SK-N-SH treated with all-trans-retinoic acid at 6 μM for 48 hours (cell line): ENCODE measurements around the gene CHST9.

Experiments used
- ATAC-seq: fragments of 200-7000 bp; cut with Tn5 transposase; 3 replicates; pipeline ENCODE4 v1.9.1; 2020; ENCODE audit warnings: mild to moderate bottlenecking, moderate library complexity
- ARNTL ChIP-seq: fragments of 450-650 bp; formaldehyde crosslinking; IDR thresholded peaks from 2 replicates; pipeline ENCODE4 v1.5.0; 2020; ENCODE audit warnings: low read depth, mild to moderate bottlenecking, moderate library complexity, borderline replicate concordance
- BACH2 ChIP-seq: fragments of 250-450 bp; sonication (Bioruptor Pico); IDR thresholded peaks from 2 replicates; pipeline ENCODE4 v1.9.0; 2021; ENCODE audit warnings: mild to moderate bottlenecking, borderline replicate concordance
- CSDC2 ChIP-seq: fragments of 250-450 bp; sonication (Bioruptor Pico); IDR thresholded peaks from 2 replicates; pipeline ENCODE4 v1.5.0; 2020; ENCODE audit warnings: mild to moderate bottlenecking, moderate library complexity
- CSRNP3 ChIP-seq: fragments of 250-450 bp; sonication (Bioruptor Pico); IDR thresholded peaks from 2 replicates; pipeline ENCODE4 v1.5.1; 2021; ENCODE audit warnings: mild to moderate bottlenecking, moderate library complexity
- GLIS3 ChIP-seq: fragments of 250-450 bp; sonication (Bioruptor Pico); IDR thresholded peaks from 2 replicates; pipeline ENCODE4 v1.5.0; 2020; ENCODE audit warnings: mild to moderate bottlenecking, moderate library complexity
- ISL1 ChIP-seq: fragments of 250-450 bp; sonication (Bioruptor Pico); IDR thresholded peaks from 2 replicates; pipeline ENCODE4 v2.1.2; 2022; ENCODE audit warnings: mild to moderate bottlenecking, moderate library complexity
- OSR1 ChIP-seq: fragments of 250-450 bp; sonication (Bioruptor Pico); IDR thresholded peaks from 2 replicates; pipeline ENCODE4 v1.8.0; 2022; ENCODE audit warnings: moderate library complexity, mild to moderate bottlenecking, inconsistent platforms
- PPARA ChIP-seq: fragments of 250-450 bp; sonication (Bioruptor Pico); IDR thresholded peaks from 2 replicates; pipeline ENCODE4 v1.5.0; 2020; ENCODE audit warnings: mild to moderate bottlenecking, borderline replicate concordance
- RARB ChIP-seq: fragments of 250-450 bp; sonication (Bioruptor Pico); IDR thresholded peaks from 2 replicates; pipeline ENCODE4 v1.8.0; 2021; ENCODE audit warnings: mild to moderate bottlenecking, moderate library complexity
- SNAI2 ChIP-seq: fragments of 250-450 bp; sonication (Bioruptor Pico); IDR thresholded peaks from 2 replicates; pipeline ENCODE4 v1.5.0; 2020; ENCODE audit warnings: mild to moderate bottlenecking, moderate library complexity
- TCF4 ChIP-seq: fragments of 250-450 bp; sonication (Bioruptor Pico); IDR thresholded peaks from 2 replicates; pipeline ENCODE4 v1.8.0; 2021; ENCODE audit warnings: mild to moderate bottlenecking, moderate library complexity, borderline replicate concordance
- TOX ChIP-seq: fragments of 250-450 bp; sonication (Bioruptor Pico); IDR thresholded peaks from 2 replicates; pipeline ENCODE4 v1.8.0; 2021; ENCODE audit warnings: mild to moderate bottlenecking, moderate library complexity, borderline replicate concordance
- ZC3H10 ChIP-seq: fragments of 250-450 bp; sonication (Bioruptor Pico); IDR thresholded peaks from 2 replicates; pipeline ENCODE4 v1.5.1; 2021; ENCODE audit warnings: mild to moderate bottlenecking, moderate library complexity
- ZFP3 ChIP-seq: fragments of 250-450 bp; sonication (Bioruptor Pico); IDR thresholded peaks from 2 replicates; pipeline ENCODE4 v1.5.0; 2020; ENCODE audit warnings: mild to moderate bottlenecking, moderate library complexity
- ZFP30 ChIP-seq: fragments of 450-650 bp; formaldehyde crosslinking; IDR thresholded peaks from 2 replicates; pipeline ENCODE4 v1.5.0; 2022; ENCODE audit warnings: mild to moderate bottlenecking, moderate library complexity
- ZNF565 ChIP-seq: fragments of 450-650 bp; formaldehyde crosslinking; conservative IDR thresholded peaks from 2 replicates; pipeline ENCODE4 v1.5.0; 2020; ENCODE audit warnings: low read depth, mild to moderate bottlenecking, moderate library complexity
- ZNF70 ChIP-seq: fragments of 450-650 bp; formaldehyde crosslinking; IDR thresholded peaks from 2 replicates; pipeline ENCODE4 v1.5.0; 2020; ENCODE audit warnings: mild to moderate bottlenecking, moderate library complexity
- ZNF8 ChIP-seq: fragments of 450-650 bp; formaldehyde crosslinking; IDR thresholded peaks from 2 replicates; pipeline ENCODE4 v1.5.0; 2020; ENCODE audit warnings: mild to moderate bottlenecking, moderate library complexity
- TF ChIP-seq, protein P1 (sequence below): fragments of 250-450 bp; sonication (Bioruptor Pico); IDR thresholded peaks from 2 replicates; pipeline ENCODE4 v1.5.0; 2020; ENCODE audit warnings: mild to moderate bottlenecking, moderate library complexity
- TF ChIP-seq, protein P2 (sequence below): fragments of 250-450 bp; sonication (Bioruptor Pico); IDR thresholded peaks from 2 replicates; pipeline ENCODE4 v1.5.1; 2020; ENCODE audit warnings: low read depth, mild to moderate bottlenecking, moderate library complexity
- TF ChIP-seq, protein P3 (sequence below): fragments of 250-450 bp; sonication (Bioruptor Pico); IDR thresholded peaks from 2 replicates; pipeline ENCODE4 v1.8.0; 2020; ENCODE audit warnings: mild to moderate bottlenecking, moderate library complexity, borderline replicate concordance
- TF ChIP-seq, protein P4 (sequence below): fragments of 250-450 bp; sonication (Bioruptor Pico); IDR thresholded peaks from 2 replicates; pipeline ENCODE4 v1.8.0; 2021; ENCODE audit warnings: low read depth, mild to moderate bottlenecking, moderate library complexity, borderline replicate concordance

CHST9 gene

DNA sequence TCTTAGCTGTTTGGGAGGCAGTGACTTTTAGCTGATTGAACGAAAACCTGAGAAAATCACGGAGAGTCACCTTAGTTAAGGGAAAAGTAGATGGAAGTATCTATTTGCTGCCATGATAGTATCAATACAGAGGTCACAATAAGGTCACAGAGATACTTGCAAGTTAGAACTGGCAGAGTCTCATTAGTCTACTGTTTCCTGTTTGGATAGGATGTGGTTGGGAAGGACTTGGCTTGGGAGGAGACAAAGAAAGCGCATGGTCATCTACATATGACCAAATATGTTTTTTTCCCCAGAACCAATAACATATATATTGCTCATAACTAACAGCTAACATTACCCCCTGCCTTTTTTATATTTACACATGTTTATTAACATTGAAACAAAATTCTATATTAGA lies 241.2 kb downstream of the CHST9 start:
- TF ChIP-seq PPARA (CRISPR knock-in tag) (no peak), SNAI2 (CRISPR knock-in tag) (no peak), CSRNP3 (CRISPR knock-in tag) (no peak), TOX (no peak), ZC3H10 (CRISPR knock-in tag) (no peak), TCF4 (no peak), ISL1 (CRISPR knock-in tag) (no peak), GLIS3 (CRISPR knock-in tag) (no peak), ZNF70 (CRISPR knock-in tag) (no peak), ZNF8 (CRISPR knock-in tag) (no peak), CSDC2 (CRISPR knock-in tag) (no peak), ZFP3 (CRISPR knock-in tag) (no peak), BACH2 (CRISPR knock-in tag) (no peak), ZFP30 (CRISPR knock-in tag) (no peak), ARNTL (CRISPR knock-in tag) (no peak), RARB (CRISPR knock-in tag) (no peak)
- TF ChIP-seq, protein P1, sequence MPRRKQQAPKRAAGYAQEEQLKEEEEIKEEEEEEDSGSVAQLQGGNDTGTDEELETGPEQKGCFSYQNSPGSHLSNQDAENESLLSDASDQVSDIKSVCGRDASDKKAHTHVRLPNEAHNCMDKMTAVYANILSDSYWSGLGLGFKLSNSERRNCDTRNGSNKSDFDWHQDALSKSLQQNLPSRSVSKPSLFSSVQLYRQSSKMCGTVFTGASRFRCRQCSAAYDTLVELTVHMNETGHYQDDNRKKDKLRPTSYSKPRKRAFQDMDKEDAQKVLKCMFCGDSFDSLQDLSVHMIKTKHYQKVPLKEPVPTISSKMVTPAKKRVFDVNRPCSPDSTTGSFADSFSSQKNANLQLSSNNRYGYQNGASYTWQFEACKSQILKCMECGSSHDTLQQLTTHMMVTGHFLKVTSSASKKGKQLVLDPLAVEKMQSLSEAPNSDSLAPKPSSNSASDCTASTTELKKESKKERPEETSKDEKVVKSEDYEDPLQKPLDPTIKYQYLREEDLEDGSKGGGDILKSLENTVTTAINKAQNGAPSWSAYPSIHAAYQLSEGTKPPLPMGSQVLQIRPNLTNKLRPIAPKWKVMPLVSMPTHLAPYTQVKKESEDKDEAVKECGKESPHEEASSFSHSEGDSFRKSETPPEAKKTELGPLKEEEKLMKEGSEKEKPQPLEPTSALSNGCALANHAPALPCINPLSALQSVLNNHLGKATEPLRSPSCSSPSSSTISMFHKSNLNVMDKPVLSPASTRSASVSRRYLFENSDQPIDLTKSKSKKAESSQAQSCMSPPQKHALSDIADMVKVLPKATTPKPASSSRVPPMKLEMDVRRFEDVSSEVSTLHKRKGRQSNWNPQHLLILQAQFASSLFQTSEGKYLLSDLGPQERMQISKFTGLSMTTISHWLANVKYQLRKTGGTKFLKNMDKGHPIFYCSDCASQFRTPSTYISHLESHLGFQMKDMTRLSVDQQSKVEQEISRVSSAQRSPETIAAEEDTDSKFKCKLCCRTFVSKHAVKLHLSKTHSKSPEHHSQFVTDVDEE (CRISPR knock-in tag) = no peak
- TF ChIP-seq, protein P2, sequence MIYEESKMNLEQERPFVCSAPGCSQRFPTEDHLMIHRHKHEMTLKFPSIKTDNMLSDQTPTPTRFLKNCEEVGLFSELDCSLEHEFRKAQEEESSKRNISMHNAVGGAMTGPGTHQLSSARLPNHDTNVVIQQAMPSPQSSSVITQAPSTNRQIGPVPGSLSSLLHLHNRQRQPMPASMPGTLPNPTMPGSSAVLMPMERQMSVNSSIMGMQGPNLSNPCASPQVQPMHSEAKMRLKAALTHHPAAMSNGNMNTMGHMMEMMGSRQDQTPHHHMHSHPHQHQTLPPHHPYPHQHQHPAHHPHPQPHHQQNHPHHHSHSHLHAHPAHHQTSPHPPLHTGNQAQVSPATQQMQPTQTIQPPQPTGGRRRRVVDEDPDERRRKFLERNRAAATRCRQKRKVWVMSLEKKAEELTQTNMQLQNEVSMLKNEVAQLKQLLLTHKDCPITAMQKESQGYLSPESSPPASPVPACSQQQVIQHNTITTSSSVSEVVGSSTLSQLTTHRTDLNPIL = no peak
- TF ChIP-seq, protein P3, sequence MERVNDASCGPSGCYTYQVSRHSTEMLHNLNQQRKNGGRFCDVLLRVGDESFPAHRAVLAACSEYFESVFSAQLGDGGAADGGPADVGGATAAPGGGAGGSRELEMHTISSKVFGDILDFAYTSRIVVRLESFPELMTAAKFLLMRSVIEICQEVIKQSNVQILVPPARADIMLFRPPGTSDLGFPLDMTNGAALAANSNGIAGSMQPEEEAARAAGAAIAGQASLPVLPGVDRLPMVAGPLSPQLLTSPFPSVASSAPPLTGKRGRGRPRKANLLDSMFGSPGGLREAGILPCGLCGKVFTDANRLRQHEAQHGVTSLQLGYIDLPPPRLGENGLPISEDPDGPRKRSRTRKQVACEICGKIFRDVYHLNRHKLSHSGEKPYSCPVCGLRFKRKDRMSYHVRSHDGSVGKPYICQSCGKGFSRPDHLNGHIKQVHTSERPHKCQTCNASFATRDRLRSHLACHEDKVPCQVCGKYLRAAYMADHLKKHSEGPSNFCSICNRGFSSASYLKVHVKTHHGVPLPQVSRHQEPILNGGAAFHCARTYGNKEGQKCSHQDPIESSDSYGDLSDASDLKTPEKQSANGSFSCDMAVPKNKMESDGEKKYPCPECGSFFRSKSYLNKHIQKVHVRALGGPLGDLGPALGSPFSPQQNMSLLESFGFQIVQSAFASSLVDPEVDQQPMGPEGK (CRISPR knock-in tag) = no peak
- TF ChIP-seq, protein P4, sequence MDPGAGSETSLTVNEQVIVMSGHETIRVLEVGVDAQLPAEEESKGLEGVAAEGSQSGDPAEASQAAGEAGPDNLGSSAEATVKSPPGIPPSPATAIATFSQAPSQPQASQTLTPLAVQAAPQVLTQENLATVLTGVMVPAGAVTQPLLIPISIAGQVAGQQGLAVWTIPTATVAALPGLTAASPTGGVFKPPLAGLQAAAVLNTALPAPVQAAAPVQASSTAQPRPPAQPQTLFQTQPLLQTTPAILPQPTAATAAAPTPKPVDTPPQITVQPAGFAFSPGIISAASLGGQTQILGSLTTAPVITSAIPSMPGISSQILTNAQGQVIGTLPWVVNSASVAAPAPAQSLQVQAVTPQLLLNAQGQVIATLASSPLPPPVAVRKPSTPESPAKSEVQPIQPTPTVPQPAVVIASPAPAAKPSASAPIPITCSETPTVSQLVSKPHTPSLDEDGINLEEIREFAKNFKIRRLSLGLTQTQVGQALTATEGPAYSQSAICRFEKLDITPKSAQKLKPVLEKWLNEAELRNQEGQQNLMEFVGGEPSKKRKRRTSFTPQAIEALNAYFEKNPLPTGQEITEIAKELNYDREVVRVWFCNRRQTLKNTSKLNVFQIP = no peak
- no peak for ATAC-seq

- TF ChIP-seq CSDC2 (CRISPR knock-in tag) (no peak), OSR1 (CRISPR knock-in tag) (no peak), TCF4 (no peak), ZNF70 (CRISPR knock-in tag) (no peak)
- ATAC-seq = no peak
These were observed 243.5 kb downstream of the CHST9 start for GRCh38 chr18:26941584-26941983.

GRCh38 chr18:26940744-26941398 lies 244.2 kb downstream of the CHST9 start:
- ATAC-seq = no peak
- TF ChIP-seq, protein P1 (CRISPR knock-in tag) = no peak
- TF ChIP-seq GLIS3 (CRISPR knock-in tag) (no peak), ISL1 (CRISPR knock-in tag) (no peak), SNAI2 (CRISPR knock-in tag) (no peak), RARB (CRISPR knock-in tag) (no peak), TCF4 (no peak), ZNF565 (CRISPR knock-in tag) (no peak), TOX (no peak), ZC3H10 (CRISPR knock-in tag) (no peak), ZFP30 (CRISPR knock-in tag) (no peak)
- TF ChIP-seq, protein P4 = no peak
